ENCODE measurements around the gene ARHGAP26.

GRCh38 chr5:143025971-143026370 is 255.8 kb downstream of the ARHGAP26 start:
- no peak for TF ChIP-seq POLR2AphosphoS5 (IDR thresholded peaks at IDR 0.05; ENCODE audit: low read depth, low read length)
- TF ChIP-seq REST (IDR thresholded peaks at IDR 0.05; ENCODE audit: insufficient read depth in 1 of 2, low read depth in 2 of 2, low read length in 1 of 2) = no peak
- TF ChIP-seq CTCF (IDR thresholded peaks at IDR 0.05) = no peak
- TF ChIP-seq SIN3A (IDR thresholded peaks at IDR 0.05; ENCODE audit: borderline replicate concordance, insufficient read depth, low read depth, low read length) = no peak
